Measurements from ENCODE around the gene ASRGL1.

- TF ChIP-seq RAD21 (conservative IDR thresholded peaks at IDR 0.05 in 1 of 2, IDR thresholded peaks at IDR 0.05 in 1 of 2): no peak
- TF ChIP-seq CTCF (IDR thresholded peaks at IDR 0.05): no peak
- TF ChIP-seq POLR2A (IDR thresholded peaks at IDR 0.05; ENCODE audit: low read length): no peak
- no peak for TF ChIP-seq FOSL2 (IDR thresholded peaks at IDR 0.05)
- no peak for TF ChIP-seq FOSL2 (CRISPR knock-in tag; IDR thresholded peaks at IDR 0.05)
- no peak for TF ChIP-seq CHD4 (IDR thresholded peaks at IDR 0.05; ENCODE audit: borderline replicate concordance)
- no peak for TF ChIP-seq USF2 (IDR thresholded peaks at IDR 0.05)
- no peak for TF ChIP-seq JUNB (IDR thresholded peaks at IDR 0.05)
- no peak for TF ChIP-seq PBX3 (IDR thresholded peaks at IDR 0.05)
- no peak for TF ChIP-seq CHD2 (IDR thresholded peaks at IDR 0.05; ENCODE audit: low read length, partially characterized antibody)
These were observed 21.8 kb upstream of the ASRGL1 start for GRCh38 chr11:62315431-62315830.

Measured in A549 (cell line).